ENCODE measurements around the gene SYT9.

The SYT9 gene

DNA sequence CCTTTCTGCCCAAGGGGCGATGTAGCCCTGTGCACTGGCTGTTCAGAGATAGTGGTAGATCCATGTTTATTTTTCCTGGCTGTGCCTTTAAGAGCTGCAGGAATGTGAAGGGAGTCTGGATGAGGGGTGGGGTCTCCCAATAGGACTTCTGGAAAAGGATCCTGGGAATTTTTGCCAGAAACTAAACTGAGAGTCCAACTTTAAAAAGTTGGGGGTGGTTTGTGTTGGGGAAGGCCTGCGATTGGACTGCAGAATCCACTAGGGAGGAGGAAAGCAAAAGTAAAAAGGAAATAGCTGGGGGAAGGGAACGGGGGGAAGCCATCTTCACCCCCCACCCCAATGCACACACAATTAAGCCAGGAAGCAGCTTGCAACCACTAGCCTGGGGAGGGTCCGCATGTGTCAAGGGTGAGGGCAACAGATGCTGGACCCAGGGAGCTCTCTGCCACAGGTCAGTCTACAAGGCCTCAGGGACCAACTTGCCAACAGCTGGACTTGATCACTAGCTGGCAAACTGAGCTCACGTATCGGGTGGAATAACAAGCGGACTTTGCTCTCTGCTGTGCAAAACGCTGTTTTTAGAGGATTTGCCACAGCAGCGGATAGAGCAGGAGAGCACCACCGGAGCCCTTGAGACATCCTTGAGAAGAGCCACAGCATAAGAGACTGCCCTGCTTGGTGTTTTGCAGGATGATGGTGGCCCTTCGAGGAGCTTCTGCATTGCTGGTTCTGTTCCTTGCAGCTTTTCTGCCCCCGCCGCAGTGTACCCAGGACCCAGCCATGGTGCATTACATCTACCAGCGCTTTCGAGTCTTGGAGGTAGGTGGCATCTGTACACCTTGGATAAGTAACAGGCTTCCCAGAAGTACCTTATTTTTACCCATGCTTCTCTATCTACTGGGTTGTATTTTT lies 233.7 kb downstream of the SYT9 start, which contains the start of gene OLFML1:
OLFML1 (plus strand) TSS at position 321 of the 912 bp plus-strand sequence; CDS start at position 691, 370 bp downstream.
- DNase-seq = no peak

DNA sequence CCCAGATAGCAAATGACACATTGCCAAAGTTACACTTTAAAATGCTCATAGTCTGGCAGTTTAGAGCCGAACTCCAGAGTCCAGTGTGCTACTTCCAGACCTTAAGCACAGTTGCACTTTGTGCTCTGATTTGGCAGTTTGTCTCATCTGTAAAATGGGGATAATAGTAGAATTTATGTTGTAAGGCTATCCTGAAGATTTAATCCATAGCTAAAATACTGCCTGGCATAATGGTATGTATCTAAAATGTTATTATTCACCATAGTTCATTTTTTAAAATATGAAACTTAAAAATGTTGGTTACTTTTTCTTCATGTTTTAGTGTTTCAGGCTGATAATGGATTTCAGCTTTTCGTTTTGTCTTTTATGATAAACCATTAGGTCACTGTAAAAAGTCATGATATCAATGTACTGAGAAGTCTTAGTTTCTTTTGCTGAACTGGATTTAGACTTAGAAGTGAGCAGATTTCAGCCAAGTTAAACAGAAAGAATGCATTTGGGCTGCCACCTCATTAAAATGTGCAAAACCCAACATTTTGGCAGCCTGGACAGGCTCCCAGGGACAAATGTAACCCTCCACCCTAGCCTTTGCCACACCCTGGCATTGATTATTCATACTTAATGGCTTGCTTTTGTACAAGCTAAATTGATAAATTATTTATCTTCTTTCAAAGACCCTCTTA lies 234.5 kb downstream of the SYT9 start:
- no peak for DNase-seq

DNA sequence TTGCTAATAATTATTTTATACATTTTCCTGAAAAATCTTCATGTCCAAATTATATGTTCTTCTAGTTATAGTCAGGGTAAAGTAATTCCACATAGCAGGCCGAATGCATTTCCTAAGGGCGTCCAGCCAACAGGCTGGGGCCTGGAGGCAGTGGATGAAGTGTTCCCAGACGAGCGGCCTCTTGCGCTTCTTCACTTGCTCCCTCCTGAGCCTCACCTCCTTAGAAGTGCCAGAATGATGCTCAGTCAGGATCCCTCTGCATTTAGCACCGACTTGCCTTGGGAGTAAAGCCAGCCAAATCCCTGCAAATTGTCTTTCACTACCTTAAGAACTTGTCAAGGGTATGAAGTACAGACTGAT lies 235.1 kb downstream of the SYT9 start:
- DNase-seq = no peak

DNA sequence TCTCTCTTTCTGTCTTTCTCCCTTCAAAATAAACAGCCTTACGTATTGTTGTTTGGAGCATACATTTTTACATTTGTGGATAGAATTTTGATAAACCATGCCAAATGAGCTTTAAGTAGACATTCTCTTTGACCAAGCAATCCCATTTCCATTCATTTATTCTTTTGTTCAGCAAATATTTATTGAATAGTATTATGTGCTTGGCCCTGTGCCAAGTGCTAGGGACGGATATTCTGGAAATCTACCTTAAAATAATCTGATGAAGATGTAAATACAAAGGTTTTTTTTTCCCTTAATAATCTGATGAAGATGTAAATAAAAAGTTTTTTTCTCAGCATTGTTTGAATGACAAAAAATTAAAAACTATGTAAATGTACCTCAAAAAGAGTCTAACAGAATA lies 235.7 kb downstream of the SYT9 start:
- DNase-seq = no peak

DNA sequence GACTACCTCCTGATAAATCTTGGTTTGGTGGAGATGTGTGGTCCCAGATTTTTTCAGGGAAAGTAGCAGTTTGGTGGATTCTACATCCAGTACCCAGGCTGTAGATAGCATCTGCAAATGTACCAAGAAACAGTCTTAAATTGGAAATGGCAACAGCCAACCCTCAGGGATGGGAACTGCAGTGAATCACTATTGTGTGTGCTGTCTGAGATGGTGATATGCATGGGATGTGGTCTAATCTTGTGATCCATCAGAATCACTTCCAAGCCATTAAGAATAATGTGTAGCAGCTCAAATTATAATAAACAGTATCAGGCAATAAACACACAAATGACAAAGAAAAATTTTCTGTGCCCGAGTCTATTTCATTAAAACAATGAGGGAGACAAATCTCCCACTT lies 237.0 kb downstream of the SYT9 start:
- no peak for DNase-seq

DNA sequence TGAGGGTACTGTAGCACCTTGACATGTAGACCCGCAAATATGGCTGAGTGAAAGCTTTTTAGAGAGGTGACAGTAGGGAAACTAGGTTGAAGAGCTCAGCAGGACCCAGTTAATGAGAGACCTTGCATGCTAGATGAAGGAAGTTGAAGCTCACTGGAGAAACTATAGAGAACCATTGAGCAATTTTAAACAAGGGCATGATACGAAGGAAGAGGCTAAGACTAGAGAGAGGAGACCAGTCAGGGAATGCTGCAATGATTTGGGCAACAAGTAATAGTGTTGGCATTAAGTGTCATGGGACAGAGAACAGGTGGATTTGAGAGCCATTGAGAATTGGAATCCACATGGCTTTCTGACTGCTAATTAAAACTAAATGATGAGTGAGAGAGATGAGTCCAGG lies 237.7 kb downstream of the SYT9 start:
- no peak for DNase-seq

DNA sequence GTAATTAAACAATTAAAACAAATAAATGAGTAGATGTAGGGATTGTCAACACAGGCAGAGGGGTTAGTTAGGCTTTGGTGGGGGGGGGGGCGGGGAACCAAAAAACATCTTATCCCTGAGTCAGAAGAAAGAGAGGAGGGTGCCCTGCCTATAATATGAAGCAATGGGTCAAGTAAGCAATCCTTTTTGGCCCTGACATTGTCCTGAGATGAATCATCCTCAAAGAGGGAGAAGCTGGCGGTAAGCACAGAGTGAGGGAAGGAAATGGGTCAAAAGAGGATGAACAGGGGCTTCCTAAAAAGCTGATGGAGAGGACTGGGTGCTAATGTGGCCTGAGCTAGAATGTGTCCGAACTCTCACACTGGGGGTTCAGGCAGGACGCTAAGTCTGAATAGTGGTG lies 238.3 kb downstream of the SYT9 start:
- DNase-seq = no peak

DNA sequence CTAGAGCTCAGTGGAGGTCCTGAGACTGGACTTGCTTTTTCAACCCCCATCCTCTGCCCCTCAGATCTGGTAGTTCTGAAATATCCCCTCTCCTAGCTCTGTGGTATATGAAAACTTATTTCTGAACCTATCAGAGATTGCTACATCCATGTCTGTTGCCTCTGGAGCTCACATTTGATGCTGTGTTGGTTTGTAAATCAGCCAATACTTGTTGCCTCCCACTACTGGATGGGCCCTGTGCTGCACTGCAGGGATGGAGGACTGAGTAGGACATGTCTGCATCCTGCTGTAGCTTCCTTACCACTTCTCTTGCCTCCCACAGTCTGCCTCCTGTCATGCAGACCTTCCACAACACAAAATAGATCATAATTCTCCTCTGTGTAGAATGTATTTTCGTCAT lies 238.8 kb downstream of the SYT9 start:
- DNase-seq = no peak

DNA sequence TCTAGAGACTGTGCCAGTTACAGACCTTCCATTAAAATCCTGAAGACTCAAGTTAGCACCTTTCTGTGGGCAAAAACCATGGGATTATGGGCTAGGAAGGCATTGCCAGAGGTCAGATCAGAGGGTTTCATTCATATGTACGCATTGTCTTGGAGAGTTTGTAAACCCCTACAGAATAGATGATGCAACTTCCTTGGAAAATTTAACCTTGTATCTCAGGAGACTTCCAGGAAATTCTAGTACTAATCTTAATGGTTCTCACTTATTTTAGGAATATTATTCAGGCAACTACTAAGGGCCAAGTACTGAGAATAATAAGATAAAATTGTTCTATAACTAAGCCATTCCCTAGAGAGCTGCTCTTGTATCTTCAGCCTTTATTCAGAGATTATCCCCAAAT lies 240.5 kb downstream of the SYT9 start:
- no peak for DNase-seq

DNA sequence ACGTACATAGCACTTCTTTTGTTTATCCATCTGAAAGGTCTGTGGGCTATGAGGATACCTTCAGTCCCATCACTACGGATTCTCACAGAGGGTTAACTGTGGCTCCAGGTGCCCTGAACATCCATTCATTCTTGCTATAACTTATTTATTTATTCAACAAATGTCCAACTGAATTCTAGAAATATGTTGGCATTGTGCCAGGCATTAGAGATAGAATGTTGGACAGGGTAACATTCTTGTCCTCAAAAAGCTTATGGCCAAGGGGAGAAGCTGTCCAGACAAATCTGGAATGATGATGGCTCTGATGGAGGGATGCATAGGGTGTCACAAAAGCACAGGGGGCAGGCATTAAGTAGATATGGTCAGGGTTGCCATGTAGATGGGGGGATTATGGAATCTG lies 242.0 kb downstream of the SYT9 start:
- DNase-seq = no peak

DNA sequence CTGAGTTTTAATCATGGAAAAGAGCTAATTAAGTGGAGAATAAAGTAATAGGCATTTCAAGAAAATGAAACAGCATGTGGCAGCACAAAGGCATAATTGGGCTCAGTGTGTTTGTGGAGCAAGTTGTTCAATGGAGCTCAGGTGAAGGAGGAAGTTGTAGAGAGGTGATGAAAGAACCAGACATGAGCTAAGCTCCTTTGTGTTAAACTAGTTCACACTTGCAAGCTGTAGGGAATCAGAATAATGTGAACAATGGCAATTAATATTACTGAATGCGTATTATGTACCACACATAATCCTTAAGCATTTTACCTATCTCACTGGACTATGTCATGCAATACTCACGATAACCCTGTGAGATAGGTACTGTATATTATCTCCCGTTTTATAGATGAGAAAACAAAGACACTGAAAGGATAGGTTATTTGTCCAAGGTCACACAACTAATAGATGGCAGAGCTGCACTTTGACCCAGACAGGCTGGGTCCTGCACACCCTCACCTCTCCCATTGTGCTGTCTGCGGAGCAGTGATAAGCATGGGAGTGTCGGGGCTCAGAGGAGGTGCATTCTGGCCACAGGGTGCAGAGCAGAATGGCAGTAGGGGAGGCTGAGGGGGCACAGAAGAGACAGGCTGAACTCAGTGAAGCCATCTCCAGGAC lies 242.5 kb downstream of the SYT9 start:
- no peak for DNase-seq

DNA sequence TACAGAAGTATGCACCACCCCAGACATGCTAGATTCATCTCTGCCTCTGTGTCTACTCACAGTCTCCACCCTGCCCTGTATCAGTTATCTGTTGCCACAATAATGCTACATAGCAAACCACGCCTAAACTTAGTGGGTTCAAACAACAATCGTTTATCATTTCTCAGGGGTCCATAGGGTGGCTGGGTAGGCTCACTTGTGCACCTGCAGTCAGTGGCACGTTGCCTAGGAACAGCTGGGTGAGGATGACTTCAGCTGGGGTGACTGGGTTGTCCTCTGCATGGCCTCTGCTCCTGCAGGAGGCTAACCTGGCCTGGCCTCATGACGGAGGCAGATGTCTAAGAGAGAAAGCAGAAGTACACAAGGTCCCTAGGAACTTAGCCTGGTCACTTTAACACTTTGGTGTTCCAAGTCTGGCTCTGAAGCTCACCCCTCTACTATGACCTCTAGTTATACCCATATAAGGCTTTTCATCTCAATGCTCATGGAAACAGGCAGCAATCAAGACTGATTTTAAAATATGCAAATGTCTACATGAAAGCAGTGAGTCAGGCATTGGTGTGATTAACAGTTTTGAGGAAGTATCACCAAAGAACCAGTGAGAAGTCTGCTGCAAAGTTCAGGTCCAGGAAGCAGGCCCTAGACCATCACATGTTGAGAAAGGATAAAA lies 244.3 kb downstream of the SYT9 start:
- no peak for DNase-seq

DNA sequence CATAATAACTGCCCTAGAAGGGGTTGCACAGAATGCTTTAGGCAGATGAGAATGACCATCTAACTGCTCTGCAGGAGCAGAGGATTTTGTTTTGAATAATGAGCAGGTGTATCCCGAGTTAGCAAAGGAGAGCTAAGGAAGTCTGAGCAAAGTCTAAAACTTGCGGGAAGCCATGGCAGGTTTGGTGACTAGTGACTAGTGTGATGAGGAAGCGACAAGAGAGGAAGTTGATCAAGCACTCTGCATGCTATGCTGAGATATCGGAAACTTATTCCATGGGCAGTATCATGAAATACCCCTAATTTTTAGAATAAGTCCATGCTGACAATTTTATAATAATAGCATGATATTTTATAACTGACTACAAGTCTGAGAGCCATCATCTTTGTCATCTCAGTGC lies 246.5 kb downstream of the SYT9 start:
- DNase-seq = no peak

DNA sequence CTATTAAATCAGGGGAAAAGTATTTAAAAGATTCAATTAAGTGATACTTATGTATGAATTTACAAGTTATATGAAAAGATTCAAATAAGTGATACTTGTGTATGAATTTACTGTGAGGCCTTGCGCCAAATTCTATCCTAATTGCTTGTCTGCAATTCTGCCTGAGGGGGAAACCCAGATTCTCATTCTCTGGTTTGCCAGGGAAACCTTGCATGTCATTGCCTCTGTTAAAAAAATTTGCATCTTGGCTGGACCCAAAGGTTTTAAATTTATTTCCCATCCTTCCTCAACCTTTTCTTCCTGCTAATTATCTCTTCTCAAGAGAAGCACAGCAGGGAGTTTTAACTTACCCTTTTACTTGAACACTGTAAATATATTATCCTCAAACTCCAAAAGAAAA lies 247.4 kb downstream of the SYT9 start:
- no peak for DNase-seq

DNA sequence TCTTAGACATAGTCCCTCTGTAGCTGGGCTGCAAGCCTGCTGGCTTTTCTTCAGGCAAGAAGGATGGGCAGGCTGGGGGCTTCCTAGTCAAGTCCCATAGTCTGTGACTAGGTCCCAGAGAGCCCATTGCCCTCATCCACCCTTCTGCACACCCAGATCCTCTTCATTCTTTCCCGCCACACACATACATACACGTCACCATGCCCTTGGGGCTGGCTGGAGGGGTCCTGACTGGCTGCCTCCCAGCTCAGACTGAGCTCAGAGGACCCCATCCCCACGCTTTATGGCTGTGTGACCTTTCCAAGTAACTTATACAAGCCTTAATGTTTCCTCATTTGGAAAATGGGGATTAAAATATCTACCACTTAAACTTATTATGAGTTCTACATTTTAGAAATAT lies 248.5 kb downstream of the SYT9 start:
- DNase-seq = no peak

DNA sequence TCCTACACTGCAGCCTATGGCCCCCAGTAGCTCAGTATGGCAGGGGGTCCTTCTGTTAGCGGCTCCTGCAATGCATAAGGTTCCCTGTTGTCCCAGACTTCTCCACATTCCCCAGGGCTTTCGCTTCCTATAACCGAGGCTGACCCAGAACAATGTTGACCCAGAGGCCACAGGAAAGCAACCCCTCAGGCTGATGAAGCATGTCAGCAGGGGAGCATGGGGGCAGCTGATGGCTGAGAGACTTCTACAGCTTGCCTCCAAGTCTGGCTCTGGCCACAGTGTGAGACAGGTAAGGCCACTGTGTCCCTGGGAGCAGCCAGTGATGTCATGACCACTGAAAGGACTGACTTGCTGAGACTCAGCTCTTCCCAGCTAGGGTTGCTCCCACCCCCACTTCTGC lies 249.5 kb downstream of the SYT9 start:
- no peak for DNase-seq

DNA sequence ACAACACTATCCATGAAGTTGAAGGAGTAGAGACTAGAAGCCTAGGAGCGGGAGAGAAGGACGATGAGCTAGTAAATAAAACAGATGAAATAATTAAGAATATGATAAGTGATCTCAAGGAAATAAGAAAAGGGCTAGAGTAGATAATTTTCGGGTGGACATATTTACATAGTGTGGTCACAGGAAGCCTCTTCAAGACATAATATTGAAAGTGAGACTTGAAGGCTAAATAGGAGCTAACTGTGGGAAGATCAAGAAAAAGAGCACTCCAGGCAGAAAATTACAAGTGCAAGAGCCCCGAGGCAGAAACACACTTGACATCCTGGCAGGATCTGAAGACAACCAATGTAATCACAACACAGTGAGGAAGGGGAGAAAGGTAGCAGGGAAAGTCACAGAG lies 250.2 kb downstream of the SYT9 start:
- no peak for DNase-seq

DNA sequence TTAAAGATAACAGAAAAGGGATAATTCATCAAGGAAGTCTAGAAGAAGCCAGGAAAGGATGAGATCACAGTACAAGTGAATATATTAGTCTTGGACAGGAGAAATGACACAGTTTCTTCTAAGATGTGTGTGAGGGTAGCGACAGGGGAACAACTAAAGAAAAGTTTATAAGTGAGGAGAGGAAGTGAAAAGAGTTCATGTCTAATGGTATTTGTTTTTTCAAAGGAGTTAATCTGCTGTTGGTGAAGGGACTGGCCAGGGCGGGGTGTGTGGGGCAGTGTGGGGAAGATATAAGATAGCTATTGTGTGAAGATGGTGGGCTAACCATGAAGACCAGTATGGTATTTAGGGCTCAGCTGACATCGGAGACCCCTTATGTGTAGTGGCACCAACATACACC lies 254.5 kb downstream of the SYT9 start:
- no peak for DNase-seq

DNA sequence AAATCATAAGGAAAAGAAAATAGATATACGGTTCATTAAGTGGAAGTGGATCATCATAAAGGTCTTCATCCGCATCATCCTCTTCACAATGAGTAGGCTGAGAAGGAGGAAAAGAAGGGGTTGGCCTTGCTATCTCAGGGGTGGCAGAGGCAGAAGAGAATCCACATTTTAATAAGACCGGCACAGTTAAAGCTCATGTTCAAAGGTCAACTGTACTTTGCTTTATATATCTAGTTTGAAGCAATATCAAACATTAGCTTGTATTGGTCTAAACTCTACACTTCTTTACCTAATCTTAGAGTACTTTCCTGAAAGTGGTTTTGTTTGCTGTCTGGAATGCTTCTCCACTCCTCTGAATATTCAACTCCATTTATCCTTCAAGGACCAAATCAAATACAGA lies 256.4 kb downstream of the SYT9 start:
- DNase-seq = no peak

DNA sequence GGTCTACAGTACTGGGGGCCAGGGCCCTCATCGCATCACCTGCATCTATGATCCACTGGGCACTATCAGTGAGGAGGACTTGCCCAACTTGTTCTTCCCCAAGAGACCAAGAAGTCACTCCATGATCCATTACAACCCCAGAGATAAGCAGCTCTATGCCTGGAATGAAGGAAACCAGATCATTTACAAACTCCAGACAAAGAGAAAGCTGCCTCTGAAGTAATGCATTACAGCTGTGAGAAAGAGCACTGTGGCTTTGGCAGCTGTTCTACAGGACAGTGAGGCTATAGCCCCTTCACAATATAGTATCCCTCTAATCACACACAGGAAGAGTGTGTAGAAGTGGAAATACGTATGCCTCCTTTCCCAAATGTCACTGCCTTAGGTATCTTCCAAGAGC lies 258.3 kb downstream of the SYT9 start:
- no peak for DNase-seq

DNA sequence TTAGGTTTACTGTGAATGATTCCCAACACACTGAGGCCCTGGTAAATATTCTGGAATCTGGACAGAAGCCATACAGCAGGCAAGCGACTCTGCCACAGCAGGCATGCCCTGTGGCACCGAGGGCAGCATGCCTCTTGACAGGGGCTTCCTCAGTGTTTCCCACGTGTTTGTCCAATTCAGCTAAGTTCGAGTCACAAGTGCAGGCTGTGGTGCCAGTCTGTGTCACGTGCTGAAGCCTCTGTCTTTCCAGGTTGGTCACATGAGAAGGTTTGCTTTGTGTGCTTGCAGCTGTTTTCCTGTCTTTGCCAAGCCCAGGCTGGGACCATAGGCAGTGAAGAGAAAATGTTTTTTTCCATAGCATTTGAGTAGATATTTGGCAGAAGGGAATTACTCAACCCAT lies 259.7 kb downstream of the SYT9 start:
- DNase-seq = no peak

DNA sequence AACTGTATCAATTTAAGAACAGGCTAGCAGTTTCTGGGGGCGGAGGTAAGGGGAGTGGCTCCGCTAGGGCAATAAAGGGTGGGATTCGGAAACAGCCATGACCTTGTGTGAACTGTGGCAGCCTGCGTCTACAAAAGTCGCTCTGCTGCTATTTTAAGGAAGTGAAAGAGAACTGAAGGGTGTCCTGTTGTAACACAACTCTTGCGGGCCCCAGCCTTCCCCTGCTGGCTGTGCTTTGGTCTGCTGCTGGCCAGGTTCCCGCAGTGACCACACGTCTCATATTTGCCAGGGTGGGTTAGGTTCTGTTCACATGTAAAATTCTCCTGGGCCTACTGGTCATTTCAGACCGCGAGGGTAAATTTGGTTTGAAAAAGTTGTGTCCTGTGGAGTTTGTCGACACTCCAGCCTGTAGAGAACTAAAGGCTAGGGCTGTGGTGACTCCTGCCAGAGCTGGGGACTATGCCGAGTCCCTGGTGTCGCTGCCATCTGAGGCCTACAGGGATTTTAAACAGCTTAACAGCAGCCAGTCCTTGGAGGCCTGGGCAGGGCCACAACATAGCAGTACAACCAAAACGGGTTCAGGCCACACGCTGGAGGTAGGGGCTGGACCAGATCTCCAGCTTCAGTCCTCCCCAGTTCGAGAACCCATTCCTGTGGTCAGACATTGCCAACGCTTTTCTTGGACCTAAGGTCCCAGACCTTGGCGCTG lies 261.0 kb downstream of the SYT9 start:
- no peak for DNase-seq
